ENCODE results near the gene ST6GALNAC6. TPM values are rescaled to one million over a fixed set of nuclear protein-coding genes. Genes with fewer than 3 reads are reported as not detected.

The ST6GALNAC6 gene
- total RNA-seq, 1 experiment from 2014 or later: 40.6 TPM

- DNase-seq (ENCODE audit: low spot score): peak; percentile 84
These were observed 17.5 kb upstream of the ST6GALNAC6 start, which contains the start of gene ST6GALNAC4 for GRCh38 chr9:127916720-127917581. TSS of gene ST6GALNAC4 (minus strand) at chr9:127917041. CDS start at chr9:127916419, 622 bp downstream.

DNA sequence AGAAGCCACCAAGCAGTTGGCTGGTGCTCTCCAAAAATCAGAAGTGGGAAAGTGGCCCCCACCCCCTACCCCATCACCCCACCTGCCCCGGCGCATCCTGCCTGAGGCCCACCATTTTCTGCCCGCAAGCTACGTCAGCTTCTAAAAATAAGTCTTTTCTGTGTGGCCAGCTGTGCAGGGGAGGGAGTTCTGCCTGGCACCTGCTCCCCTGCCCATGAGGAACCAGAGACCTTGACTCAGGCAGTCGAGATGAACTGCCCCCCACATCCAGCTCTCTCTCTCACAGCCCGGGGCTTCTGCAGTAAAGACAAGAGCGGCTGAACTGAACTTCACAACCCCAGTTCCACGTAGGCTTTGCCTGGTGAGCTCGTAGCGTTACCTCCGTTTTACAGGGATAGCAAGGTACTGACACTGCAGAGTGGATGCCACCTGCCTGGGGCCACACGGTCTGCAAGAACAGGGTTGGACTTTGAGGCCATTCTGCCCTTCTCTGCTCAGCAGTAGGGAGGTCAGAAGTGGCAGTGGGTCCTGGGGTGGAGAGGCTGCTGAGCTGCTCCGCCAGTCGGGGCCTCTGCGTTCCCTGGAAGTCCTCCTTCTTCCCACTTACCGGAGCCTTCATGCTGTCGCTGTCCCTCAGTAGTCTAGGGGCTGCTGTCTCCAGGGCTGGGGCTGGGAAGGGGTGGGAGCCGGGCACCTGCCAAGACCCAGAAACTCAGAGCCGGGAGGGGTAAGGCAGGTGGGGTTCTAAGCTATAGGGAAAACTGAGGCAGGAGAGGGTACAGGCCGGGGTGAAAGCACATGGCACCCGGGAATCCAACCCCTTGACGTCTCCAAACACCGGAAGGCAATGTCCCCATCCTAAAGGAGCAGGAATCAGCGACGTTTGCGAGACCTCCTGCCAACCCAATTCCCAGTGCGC lies 16.7 kb upstream of the ST6GALNAC6 start:
- no peak for DNase-seq (ENCODE audit: low spot score)

DNA sequence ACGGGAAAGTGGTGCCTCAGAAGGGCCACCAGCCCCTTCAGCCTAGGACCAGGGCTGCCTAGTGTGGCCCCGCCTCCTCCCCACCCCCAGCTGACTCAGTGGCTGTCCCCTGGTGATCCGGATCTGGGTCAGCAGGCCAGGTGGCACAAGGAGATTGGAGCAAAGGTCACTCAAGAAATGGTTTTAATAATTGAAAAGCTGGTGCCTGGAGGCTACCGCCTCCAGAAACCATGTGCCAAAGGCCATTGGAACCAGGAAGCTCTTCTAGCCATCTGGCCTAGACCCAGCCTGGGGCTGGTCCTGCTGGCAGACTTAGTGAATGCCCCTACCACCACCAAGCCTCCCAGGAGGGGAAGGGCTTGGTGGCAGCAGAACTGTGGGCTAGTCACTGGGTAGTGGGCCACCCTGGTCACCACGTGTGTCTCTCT lies 15.9 kb upstream of the ST6GALNAC6 start:
- DNase-seq (ENCODE audit: low spot score): no peak

DNA sequence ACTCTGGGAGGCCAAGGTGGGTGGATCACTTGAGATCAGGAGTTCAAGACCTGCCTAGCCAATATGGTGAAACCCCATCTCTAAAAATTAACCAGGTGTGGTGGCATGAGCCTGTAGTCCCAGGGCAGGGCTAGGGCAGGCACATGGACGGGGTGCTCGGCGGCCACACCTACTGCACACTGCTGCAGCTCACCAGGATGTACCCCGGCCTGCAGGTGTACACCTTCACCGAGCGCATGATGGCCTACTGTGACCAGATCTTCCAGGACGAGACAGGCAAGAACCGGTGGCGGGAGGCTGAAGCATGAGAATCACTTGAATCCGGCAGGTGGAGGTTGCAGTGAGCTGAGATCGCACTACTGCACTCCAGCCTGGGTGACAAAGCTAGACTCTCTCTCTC lies 14.3 kb upstream of the ST6GALNAC6 start:
- no peak for DNase-seq (ENCODE audit: low spot score)

DNA sequence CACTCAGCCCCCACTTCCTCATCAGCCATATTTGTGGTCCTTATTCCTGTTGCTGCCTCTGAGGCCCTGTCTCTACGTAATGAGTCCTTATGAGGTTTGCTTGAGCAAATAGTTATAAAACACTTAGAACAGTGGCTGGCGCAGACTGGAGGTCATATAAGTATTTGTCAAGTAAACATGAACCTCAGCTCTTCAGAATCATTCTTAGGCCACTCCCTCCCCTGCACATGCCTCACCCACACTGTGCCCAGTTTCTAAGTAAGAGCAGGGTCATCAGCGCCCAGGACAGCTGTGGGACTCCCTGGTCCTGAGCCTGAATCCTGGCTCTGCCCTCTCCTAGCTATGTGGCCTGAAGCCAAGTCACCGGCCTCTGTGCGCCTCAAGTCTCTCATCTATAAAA lies 13.5 kb upstream of the ST6GALNAC6 start:
- DNase-seq (ENCODE audit: low spot score): no peak

DNA sequence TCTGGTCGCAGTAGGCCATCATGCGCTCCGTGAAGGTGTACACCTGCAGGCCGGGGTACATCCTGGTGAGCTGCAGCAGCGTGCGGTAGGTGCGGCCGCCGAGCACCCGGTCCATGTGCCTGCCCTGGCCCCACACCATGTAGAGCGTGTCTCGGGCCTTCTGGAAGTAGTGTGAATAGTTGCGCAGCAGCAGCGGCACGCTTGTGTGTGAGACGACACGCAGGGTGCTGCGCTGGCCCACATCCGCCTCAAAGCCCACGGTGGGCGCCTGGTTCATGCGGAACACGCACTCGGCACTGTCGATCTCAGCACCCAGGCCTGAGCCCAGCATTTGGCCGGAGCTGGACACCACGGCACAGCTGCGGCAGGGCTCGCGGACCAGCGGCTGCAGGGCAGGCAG lies 12.9 kb upstream of the ST6GALNAC6 start:
- DNase-seq (ENCODE audit: low spot score): no peak

DNA sequence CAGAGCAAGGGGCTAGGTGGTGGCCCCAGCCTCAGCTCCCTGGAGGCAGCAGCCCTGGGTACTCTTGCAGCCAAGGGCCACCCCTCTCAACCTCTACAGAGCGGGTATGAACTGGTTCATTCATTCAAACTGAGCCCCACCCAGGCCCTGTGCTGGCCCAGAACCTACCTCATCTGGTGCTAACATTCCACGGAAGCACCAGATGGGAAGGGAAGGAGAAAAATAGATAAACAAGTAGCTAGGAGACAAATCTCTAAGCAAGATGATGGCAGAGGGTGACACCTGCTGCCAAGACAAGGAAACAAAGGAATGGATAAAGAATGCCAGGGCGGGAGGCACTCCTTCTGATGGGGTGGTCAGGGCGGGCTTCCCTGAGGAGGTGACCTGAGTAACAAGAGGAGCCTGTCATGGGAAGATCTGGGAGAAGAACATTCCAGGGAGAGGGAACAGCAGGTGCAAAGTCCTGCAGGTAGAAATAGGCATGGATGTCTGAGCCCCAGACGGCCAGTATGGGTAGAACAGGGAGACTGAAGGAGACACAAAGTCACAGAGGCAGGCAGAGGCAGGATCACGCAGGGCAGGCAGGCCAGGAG lies 11.3 kb upstream of the ST6GALNAC6 start:
- DNase-seq (ENCODE audit: low spot score): peak; percentile 72

- no peak for DNase-seq (ENCODE audit: low spot score)
These were observed 10.5 kb upstream of the ST6GALNAC6 start for GRCh38 chr9:127909839-127910273.

DNA sequence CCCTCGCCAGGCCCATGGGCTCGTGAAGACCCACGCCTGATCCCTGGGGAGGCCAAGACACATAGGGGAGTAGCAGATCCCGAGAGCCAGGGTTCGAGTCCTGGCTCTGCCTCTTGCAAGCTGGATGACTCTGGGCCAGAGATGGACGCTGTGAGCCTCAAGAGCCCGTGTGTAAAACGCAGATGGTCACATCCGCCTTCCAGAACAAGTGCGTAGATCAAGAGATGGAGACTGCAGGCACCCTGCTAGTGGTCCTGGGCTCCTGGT lies 9.2 kb upstream of the ST6GALNAC6 start:
- DNase-seq (ENCODE audit: low spot score): no peak

- DNase-seq (ENCODE audit: low spot score): no peak
These were observed 8.7 kb upstream of the ST6GALNAC6 start for GRCh38 chr9:127907867-127908659.

DNA sequence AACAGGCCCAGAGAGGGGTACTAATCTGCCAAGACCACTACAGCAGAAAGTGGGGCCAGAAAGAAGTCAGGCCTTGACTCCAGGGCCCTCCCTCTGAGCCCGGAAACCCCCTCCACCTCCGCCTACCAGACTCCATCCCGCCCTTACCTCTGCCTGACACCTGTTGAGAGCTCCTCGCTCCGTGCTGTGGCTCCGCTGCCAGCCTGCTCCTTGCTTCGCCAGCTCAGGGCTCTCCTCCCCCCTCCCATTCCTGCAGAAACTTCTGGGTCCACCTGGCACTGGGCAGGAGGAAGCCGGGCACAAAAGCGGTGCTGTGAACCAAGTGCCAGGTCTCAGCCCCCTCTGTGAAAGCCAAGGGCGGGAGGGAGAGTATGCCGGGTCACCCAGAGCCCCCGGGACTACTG lies 6.4 kb upstream of the ST6GALNAC6 start:
- no peak for DNase-seq (ENCODE audit: low spot score)

DNA sequence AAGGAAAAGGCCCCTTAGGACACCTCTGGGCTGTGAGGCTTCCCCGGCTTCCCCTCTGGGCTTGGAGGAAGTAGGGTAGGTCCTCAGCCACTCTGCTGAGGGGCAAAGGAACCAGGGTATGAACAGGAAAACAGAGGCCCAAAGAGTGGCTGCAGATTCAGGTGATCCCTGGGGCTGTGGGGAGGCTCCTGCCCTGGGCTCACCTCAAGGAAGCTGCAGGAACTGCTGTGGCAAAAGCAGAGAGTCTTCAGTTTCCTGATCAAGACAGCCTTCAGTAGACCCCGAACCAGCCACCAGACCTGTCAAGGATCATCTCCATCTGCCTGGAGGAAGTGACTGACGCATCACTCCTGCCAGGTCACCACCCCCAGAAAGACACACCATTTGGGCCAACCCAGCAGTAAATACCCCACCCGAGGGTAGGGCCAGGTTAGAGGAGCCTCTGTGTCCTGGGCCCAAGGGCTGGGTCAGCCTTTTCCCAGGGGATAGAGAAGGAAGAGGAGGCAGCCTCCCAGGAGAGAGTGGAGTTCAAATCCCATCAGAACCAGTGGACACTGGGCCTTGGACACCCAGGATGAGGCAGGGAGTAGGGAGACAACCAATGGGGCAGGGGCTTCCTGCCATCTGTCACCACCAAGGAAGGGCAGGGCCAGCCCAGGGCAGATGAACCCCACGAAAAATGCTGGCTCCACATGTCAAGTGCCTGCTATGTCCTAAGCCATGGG lies 5.8 kb upstream of the ST6GALNAC6 start:
- no peak for DNase-seq (ENCODE audit: low spot score)

GRCh38 chr9:127904561-127905003 lies 5.2 kb upstream of the ST6GALNAC6 start:
- DNase-seq (ENCODE audit: low spot score): no peak

GRCh38 chr9:127903557-127904475 lies 4.4 kb upstream of the ST6GALNAC6 start:
- peak; percentile 57 for DNase-seq (ENCODE audit: low spot score)

DNA sequence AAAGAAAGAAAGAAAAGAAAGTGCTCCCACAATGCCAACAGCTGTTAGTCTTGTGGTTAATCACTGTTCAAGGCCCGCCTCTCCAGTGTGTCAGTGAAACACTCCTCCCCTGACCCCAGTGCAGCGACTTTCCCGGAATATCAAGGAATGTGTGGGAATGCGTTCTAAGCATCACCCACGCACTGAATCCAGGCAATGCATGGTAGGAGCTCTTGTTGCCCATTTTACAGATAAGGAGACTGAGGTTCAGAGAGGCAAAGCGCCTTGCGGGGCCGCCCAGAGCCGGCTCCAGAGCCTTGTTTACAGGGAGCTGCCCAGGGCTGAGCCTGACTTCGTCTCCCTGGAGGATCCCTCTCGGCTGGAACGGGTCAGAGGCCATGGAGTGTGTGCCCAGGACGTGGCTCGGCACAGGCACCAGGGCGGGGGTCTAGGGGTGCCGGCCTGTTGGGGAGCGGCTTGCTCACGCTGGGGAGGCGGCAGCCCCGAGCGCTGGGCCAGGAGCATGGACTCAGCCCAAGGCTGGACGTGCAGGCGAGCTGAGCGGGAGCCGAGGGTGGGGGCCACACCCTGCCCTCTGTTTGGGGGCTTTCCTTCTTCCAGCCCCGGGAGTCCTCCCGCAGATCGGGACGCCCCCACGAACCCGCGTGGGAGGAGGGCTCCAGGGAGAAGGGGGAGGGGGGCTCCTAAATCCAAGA lies 823 bp downstream of the ST6GALNAC6 start:
- DNase-seq (ENCODE audit: low spot score): peak; percentile 71

- DNase-seq (ENCODE audit: low spot score): no peak
These were observed 2.2 kb downstream of the ST6GALNAC6 start for GRCh38 chr9:127897193-127897692.

- no peak for DNase-seq (ENCODE audit: low spot score)
These were observed 2.8 kb downstream of the ST6GALNAC6 start for GRCh38 chr9:127896395-127897192.

DNA sequence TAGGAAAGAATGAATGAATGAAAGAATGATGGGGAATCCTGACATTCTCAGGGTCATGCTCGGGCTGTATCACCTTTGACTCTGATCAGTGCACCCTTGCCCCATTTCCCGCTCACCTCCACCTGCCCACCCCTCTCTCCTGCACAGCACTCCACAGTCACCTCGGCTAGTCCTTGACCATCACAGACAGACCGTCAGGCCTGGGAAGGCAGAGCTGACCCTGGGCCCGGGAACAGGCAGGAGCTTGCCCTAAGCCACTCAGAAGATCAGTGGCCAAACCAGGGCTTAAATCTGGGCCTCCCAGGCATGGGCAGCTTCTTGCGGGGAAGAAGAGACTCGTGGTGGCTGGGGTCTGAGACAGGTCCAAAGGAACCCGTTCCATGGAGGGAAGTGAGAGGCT lies 3.6 kb downstream of the ST6GALNAC6 start:
- no peak for DNase-seq (ENCODE audit: low spot score)
